Adipocyte (in vitro differentiated cells): ENCODE results near the gene KLF6.

Source experiments
- DNase-seq: peaks from one replicate; pipeline ENCODE4 v3.0.0-alpha.2; 2015; ENCODE audit warnings: low read depth
- H3K27me3 ChIP-seq: replicated peaks from 2 replicates; pipeline ENCODE4 v1.7.0; 2013; ENCODE audit warnings: mild to moderate bottlenecking, low read length, moderate library complexity; ENCODE audit not compliant: control insufficient read depth, insufficient read depth
- H3K36me3 ChIP-seq: 2 replicates; pipeline ENCODE4 v1.7.0; 2013; ENCODE audit warnings: low read length, mild to moderate bottlenecking, moderate library complexity; ENCODE audit not compliant: control insufficient read depth, insufficient read depth, severe bottlenecking
- H3K4me1 ChIP-seq: 2 replicates; pipeline ENCODE4 v1.7.0; 2013; ENCODE audit warnings: mild to moderate bottlenecking, low read length, moderate library complexity; ENCODE audit not compliant: control insufficient read depth, insufficient read depth
- H3K4me3 ChIP-seq: 2 replicates; pipeline ENCODE4 v1.7.0; 2013; ENCODE audit warnings: mild to moderate bottlenecking, low read length, moderate library complexity
- H3K9ac ChIP-seq: 2 replicates; pipeline ENCODE4 v1.7.0; 2013; ENCODE audit warnings: mild to moderate bottlenecking, low read length, moderate library complexity
- H3K9me3 ChIP-seq: 2 replicates; pipeline ENCODE4 v1.7.0; 2013; ENCODE audit warnings: mild to moderate bottlenecking, low read length, moderate library complexity; ENCODE audit not compliant: control insufficient read depth

The KLF6 gene

DNA sequence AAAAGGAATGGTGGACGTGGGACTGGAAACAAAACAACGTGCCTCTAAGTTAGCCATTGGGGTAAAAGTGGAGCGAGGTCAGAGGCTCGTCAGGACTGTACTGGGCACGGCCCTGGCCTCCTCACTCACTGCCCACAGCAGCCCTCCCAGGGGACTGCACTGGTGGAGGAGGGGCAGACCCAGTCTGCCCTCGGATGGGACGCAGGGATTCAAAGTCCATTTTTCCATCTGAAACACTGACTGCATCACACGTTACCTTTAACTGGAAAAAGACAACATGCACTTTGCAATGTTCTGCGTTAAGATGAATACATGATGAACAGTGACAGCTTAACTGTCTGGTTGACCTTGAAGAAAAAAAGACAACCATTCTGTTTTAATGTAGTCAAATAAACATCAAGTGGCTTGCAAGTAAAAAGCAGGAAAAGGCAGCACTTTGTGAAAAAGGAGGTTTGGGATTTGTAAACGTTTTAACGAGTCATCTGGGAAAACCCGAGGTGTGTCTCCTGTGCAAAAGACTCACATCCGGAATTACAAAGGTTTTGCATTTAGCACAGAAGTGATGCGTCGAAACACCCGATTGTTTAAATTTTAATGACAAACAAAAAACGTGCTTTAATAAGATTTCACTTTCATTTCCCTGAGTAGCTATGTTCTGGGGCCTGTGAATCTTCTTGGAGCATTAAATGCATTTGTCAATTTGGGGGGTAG, 18.8 kb downstream of the KLF6 start:
- Histone ChIP-seq H3K4me3 (no peak overlapping the region), H3K4me1 (peaks cover 6% of the 10 kb centered on the region), H3K9ac (no peak overlapping the region), H3K36me3 (no peaks in the 10 kb centered on the region), H3K9me3 (no peaks in the 10 kb centered on the region), H3K27me3 (no peaks in the 10 kb centered on the region)
- DNase-seq = no peak

DNA sequence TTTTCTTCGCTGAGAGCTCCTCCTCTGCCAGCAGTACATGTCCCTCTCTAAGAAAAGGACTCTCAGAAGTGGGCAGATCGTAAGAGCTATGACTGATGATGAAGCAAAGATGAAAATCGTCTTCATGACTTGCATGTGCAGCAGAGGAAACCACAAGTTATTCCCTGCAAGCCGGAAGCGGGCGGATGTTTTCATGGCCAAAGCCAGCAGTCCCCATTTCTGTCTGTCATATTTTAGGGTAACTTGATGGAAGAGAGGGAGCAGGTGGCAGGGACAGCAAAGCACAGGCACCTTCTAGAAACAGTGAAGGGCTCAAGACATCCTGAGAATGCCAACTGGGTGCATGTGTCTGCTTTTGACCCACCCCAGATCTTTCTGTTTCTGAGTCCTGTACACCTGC, 19.9 kb downstream of the KLF6 start:
- Histone ChIP-seq H3K9ac (no peak overlapping the region), H3K36me3 (no peaks in the 10 kb centered on the region), H3K4me1 (peaks cover 6% of the 10 kb centered on the region), H3K4me3 (no peak overlapping the region), H3K9me3 (no peaks in the 10 kb centered on the region), H3K27me3 (peaks cover 2% of the 10 kb centered on the region)
- no peak for DNase-seq

DNA sequence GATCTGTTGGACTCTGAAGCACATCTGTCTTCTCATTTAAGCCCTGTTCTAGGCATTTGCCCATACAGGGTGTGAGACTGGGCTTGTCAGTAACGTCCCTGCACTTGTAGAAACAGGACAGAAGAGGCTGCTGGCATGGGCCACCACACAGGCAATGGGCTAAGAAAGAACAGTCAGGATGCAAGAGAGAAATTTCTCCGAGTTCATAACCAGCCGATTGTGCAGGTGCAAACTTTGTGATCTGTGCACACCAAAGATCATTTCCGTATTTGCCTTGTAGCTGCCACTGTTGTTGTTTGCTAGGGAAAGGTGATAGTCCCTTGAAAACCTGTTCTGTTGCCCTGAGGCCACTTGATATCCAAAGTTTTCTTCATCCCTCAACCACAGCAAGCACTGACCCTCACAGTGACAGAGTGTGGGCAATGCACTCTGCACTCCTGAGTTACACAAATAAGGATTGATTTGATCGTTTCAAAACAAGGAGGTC, 20.3 kb downstream of the KLF6 start:
- H3K4me1 ChIP-seq = peaks cover 6% of the 10 kb centered on the region
- H3K9ac ChIP-seq = no peak overlapping the region
- peaks cover 2% of the 10 kb centered on the region for H3K27me3 ChIP-seq
- no peaks in the 10 kb centered on the region for H3K9me3 ChIP-seq
- no peak for DNase-seq
- no peak overlapping the region for H3K4me3 ChIP-seq
- H3K36me3 ChIP-seq = no peaks in the 10 kb centered on the region

DNA sequence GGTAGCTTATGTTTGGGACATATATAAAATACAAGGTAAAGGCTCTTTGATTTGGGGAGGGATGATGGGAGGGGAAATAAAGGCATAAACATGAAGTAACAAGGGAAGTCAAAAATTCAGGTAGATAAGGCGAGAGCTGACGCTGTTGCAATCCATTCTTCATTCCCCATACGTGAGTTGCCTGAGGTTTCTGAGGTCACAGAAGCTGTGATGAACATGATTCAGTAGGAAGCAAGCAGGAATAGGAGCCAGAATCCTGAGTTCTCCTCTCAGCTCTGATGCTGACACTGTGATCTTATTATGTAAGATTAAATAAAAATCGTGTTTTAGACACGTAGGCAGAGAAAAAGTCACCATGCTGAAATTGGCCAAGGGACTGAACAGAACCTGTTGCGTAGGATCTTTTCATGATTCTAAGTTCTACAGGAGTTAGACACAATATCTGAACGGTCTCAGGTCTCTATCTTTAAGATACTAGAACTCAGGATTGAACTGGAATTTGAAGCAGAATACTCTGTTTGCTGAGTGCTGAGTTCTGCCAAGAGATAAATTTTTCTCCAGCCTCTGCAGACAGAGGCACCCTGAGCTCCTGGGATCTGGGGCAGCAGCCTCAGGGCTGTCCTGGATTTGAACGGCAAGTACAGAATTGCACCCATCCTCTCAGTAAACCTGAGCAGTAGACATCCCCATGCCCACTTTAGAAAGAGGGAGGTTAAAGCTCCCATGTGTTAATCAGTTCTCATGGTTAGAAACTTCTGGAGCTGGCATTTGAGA, 21.0 kb downstream of the KLF6 start:
- Histone ChIP-seq H3K36me3 (no peaks in the 10 kb centered on the region), H3K9ac (no peak overlapping the region), H3K9me3 (no peaks in the 10 kb centered on the region), H3K4me3 (no peak overlapping the region), H3K4me1 (peaks cover 6% of the 10 kb centered on the region), H3K27me3 (peaks cover 2% of the 10 kb centered on the region)
- DNase-seq = no peak

DNA sequence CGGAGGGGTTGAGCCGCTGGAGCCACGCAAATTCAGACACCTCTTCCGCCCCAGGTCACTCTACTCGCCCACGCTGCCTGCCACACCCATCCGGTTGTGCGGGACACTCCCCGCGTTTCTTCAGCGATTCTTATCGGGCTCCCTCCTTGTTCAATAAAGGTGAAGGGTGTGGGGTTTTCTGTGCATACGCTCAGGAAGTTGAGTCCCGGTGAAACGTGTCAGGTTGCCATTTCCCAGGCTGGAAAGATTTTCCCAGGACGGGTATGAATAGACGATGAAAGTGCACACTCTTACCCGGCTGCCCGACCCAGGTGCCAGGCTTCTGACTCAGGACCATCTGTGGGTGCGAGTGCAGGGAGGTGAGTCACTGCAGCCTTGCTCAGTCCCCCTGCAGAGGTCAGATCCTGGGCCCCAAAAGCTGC, 22.0 kb downstream of the KLF6 start:
- DNase-seq = no peak
- H3K9me3 ChIP-seq = no peaks in the 10 kb centered on the region
- H3K36me3 ChIP-seq = no peaks in the 10 kb centered on the region
- H3K4me1 ChIP-seq = peaks cover 6% of the 10 kb centered on the region
- no peak overlapping the region for H3K4me3 ChIP-seq
- no peak overlapping the region for H3K9ac ChIP-seq
- peaks cover 2% of the 10 kb centered on the region for H3K27me3 ChIP-seq

DNA sequence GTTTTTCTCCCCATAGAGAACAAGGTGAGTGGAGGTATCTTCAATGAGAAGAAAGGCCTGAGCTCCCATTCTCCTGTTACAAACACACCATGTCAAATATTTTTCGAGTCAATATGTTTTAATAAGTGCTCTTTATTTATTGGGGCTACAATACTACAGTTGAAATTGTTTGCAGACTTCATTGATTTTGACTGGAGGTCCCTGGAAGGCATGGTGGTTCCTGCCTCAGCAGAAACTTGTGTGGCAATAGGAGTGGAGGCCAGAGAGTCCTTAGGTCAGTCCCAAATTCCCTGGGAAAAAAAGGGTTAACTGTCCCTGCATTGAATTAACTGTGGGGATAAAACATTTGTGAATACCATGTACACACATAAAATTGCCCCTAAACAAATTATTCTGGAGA, 22.7 kb downstream of the KLF6 start:
- Histone ChIP-seq H3K36me3 (no peaks in the 10 kb centered on the region), H3K4me1 (peaks cover 6% of the 10 kb centered on the region), H3K4me3 (no peak overlapping the region), H3K9me3 (no peaks in the 10 kb centered on the region), H3K27me3 (peaks cover 2% of the 10 kb centered on the region), H3K9ac (no peak overlapping the region)
- DNase-seq = no peak

DNA sequence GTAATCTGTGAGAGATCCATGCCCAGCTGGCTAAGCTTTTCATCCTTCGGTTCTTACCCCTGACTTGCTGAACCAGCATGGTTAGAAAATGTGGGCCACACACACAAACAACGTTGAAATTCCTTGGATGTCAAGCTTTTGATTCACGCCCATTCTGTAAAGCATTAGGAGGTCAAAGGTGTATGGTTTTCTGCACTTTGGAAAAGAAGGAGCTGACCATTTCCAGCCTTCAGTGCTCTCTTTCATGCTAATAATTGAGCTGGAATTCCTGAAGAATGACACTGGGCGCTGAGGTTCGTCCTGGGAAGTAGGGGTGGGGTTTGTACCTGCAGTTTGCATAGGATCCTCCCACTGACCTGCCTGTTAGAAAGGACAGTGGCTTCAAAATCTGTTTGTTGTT, 23.1 kb downstream of the KLF6 start:
- DNase-seq = no peak
- Histone ChIP-seq H3K36me3 (no peaks in the 10 kb centered on the region), H3K27me3 (peaks cover 2% of the 10 kb centered on the region), H3K9me3 (no peaks in the 10 kb centered on the region), H3K4me1 (peaks cover 6% of the 10 kb centered on the region), H3K4me3 (no peak overlapping the region), H3K9ac (no peak overlapping the region)

DNA sequence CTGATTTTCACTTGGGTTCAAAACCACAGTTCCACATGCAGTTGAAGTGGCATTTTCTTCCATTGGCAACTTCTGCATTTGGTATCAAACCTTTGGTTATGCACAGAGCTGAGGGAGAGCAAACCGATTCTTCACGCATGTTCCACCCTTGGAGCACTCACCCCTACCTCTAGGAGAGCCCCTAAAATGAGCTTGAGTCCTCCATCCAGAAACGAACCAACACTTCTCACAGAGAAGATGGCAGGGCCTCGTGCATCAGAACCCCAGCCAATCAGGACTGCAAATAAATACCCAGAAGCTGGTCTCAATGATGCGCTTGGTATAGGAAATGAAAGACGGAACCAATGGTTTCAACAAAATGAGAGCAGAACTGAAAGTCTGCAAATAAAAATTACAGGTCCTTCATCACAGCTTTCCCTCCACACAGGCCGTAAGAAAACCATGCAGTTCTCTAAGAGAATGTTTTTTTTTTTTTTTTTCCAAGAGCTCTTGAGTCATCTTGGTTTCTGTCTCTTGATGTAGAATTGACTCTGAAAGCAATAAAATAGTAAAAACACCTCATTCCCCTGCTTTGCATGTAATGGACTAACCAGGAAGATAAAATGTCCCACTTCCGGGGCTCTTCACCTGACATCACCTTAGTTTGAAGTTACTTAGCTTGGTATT, 23.9 kb downstream of the KLF6 start:
- Histone ChIP-seq H3K9ac (no peak overlapping the region), H3K27me3 (peaks cover 2% of the 10 kb centered on the region), H3K4me1 (peaks cover 6% of the 10 kb centered on the region), H3K4me3 (no peak overlapping the region), H3K9me3 (no peaks in the 10 kb centered on the region), H3K36me3 (no peaks in the 10 kb centered on the region)
- DNase-seq = no peak

DNA sequence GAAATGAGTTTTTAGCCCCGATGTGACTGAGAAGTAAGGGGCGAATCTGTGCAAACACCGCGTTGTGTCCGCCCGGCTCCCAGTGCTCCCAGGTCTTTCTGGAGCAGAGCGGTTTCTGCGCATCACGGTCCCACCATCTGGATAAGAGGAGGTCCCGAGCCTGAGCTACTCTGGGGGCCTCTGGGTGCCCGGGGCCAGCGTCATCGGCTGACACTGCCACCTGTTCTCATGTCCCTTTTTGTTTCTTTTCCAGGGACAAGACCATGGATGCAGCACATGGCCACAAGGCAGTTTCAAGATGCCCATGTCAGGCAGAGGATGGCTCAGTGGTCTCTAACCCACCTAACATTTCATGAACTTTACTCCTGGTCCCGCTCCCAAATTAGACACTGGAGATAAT, 24.9 kb downstream of the KLF6 start:
- Histone ChIP-seq H3K4me3 (no peak overlapping the region), H3K36me3 (no peaks in the 10 kb centered on the region), H3K4me1 (peaks cover 13% of the 10 kb centered on the region), H3K27me3 (peaks cover 2% of the 10 kb centered on the region), H3K9ac (no peak overlapping the region), H3K9me3 (no peaks in the 10 kb centered on the region)
- DNase-seq = no peak

DNA sequence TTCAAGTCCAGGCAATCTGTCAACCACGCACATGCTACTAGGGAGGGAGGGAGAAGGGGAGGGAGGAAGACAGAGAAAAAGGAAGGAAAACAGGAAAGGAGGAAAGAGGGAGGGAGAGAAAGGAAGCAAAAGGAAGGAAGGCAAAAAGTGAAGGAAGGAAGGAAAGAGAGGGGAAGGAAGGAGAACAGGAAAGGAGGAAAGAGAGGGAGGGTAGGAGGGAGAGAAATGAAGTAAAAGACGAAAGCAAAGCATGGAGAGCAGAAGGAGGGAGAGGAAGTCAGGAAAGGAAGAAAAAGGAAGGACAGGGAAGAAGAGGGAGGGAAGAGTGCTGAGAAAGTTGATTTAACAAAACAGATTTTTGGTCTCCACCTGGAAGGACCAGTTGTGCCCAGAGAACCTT, 25.6 kb downstream of the KLF6 start:
- Histone ChIP-seq H3K36me3 (no peaks in the 10 kb centered on the region), H3K9ac (no peak overlapping the region), H3K4me1 (peaks cover 20% of the 10 kb centered on the region), H3K27me3 (peaks cover 2% of the 10 kb centered on the region), H3K9me3 (no peaks in the 10 kb centered on the region), H3K4me3 (no peak overlapping the region)
- DNase-seq = no peak

DNA sequence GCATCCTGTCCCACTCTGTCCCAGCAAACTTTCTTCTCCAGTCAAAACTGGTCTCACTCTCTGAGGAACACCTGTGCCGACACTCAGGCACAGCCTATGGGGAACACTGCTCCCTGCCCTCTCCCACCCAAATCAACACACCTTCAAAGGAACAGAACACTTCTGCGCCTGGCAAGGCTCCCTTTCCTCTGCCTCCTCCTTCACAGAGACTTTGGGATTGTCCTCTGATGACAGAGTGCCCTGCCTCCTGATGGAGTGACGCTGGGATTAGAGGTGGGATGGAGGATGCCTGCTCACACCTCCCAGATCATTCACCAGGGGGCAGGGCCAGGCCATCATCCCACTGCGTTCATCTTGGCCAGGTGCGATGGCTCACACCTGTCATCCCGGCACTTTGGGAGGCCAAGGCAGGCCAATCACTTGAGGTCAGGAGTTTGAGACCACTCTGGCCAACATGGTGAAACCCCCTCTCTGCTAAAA, 26.5 kb downstream of the KLF6 start:
- no peak overlapping the region for H3K9ac ChIP-seq
- H3K4me3 ChIP-seq = no peak overlapping the region
- H3K36me3 ChIP-seq = no peaks in the 10 kb centered on the region
- peaks cover 15% of the 10 kb centered on the region for H3K4me1 ChIP-seq
- H3K9me3 ChIP-seq = no peaks in the 10 kb centered on the region
- peaks cover 2% of the 10 kb centered on the region for H3K27me3 ChIP-seq
- DNase-seq = no peak
